Measurements from ENCODE around the gene GRB10.

DNA sequence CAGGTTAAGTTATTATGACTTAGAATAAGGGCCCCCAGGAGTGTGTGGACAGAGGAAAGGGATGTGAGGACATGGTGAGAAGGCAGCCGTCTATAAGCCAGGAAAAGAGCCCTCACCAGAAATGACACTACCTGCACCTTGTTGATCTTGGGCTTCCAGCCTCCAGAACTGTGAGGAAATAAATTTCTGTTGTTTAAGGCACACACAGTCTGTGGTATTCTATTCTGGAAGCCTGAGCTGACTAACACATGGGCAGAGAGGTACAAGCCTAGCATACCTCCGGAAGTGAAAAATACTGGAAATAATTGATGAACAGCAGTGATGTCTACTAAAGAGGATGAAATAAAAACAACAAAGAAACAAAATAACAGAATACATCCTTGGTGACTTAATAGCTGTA lies 46.1 kb upstream of the GRB10 start:
- TF ChIP-seq, protein P1, sequence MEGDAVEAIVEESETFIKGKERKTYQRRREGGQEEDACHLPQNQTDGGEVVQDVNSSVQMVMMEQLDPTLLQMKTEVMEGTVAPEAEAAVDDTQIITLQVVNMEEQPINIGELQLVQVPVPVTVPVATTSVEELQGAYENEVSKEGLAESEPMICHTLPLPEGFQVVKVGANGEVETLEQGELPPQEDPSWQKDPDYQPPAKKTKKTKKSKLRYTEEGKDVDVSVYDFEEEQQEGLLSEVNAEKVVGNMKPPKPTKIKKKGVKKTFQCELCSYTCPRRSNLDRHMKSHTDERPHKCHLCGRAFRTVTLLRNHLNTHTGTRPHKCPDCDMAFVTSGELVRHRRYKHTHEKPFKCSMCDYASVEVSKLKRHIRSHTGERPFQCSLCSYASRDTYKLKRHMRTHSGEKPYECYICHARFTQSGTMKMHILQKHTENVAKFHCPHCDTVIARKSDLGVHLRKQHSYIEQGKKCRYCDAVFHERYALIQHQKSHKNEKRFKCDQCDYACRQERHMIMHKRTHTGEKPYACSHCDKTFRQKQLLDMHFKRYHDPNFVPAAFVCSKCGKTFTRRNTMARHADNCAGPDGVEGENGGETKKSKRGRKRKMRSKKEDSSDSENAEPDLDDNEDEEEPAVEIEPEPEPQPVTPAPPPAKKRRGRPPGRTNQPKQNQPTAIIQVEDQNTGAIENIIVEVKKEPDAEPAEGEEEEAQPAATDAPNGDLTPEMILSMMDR (IDR thresholded peaks at IDR 0.05), result no peak
- TF ChIP-seq EP300 (IDR thresholded peaks at IDR 0.05) (no peak), POLR2AphosphoS5 (IDR thresholded peaks at IDR 0.05) (no peak), POLR2A (IDR thresholded peaks at IDR 0.05) (no peak)

Data from gastroesophageal sphincter (tissue), 3 donors.